HepG2 (cell line): ENCODE data around the gene TOPORS. TPM values are rescaled to one million over a fixed set of nuclear protein-coding genes. Genes with fewer than 3 reads are reported as not detected.

Experiments used
- AGO2 ChIP-seq: fragments of 200-400 bp; formaldehyde crosslinking; optimal IDR thresholded peaks from 2 replicates; pipeline ENCODE3; 2017; ENCODE audit warnings: mild to moderate bottlenecking, low read depth, low read length, moderate library complexity
- ARNTL ChIP-seq: sonication (generic); formaldehyde crosslinking; IDR thresholded peaks from 2 replicates; pipeline ENCODE4 v1.4.0; 2020; ENCODE audit warnings: mild to moderate bottlenecking, missing genetic modification reagents
- ATF3 ChIP-seq: sonication (generic); formaldehyde crosslinking; IDR thresholded peaks from 2 replicates; pipeline ENCODE4 v1.4.0; 2020; ENCODE audit warnings: missing genetic modification reagents
- DNMT3B ChIP-seq: conservative IDR thresholded peaks from 2 replicates; pipeline ENCODE4 v1.6.1; 2016; ENCODE audit warnings: missing biosample characterization, control low read depth
- GTF3A ChIP-seq: sonication (generic); formaldehyde crosslinking; conservative IDR thresholded peaks from 2 replicates; pipeline ENCODE4 v1.4.0; 2020; ENCODE audit warnings: mild to moderate bottlenecking, missing genetic modification reagents
- KLF16 ChIP-seq, 2 experiments: sonication (generic) in 1 of 2; formaldehyde crosslinking in 1 of 2; IDR thresholded peaks; 2 replicates each; pipeline versions ENCODE4 v1.6.1 to v1.8.0; 2016 to 2023; ENCODE audit warnings: missing genetic modification reagents in 2 of 2, missing compliant biosample characterization in 1 of 2
- NR1H2 ChIP-seq: sonication (generic); formaldehyde crosslinking; IDR thresholded peaks from 2 replicates; pipeline ENCODE4 v1.8.1; 2022; ENCODE audit warnings: low read depth, missing genetic modification reagents, borderline replicate concordance
- REST ChIP-seq, 2 experiments: IDR thresholded peaks; 2 replicates each; pipeline ENCODE4 v1.6.1; 2011 to 2012; ENCODE audit warnings: low read length in 2 of 2, borderline replicate concordance in 1 of 2, low read depth in 1 of 2, mild to moderate bottlenecking in 1 of 2, moderate library complexity in 1 of 2
- ZBTB3 ChIP-seq: sonication (generic); formaldehyde crosslinking; IDR thresholded peaks from 2 replicates; pipeline ENCODE4 v1.4.0; 2020; ENCODE audit warnings: low read depth, mild to moderate bottlenecking, moderate library complexity, missing genetic modification reagents, borderline replicate concordance
- ZBTB49 ChIP-seq: sonication (generic); formaldehyde crosslinking; IDR thresholded peaks from 2 replicates; pipeline ENCODE4 v1.4.0; 2020; ENCODE audit warnings: missing genetic modification reagents, borderline replicate concordance
- ZFP41 ChIP-seq: sonication (generic); formaldehyde crosslinking; IDR thresholded peaks from 2 replicates; pipeline ENCODE4 v1.4.0; 2020; ENCODE audit warnings: mild to moderate bottlenecking, missing genetic modification reagents, borderline replicate concordance
- ZNF124 ChIP-seq: sonication (generic); formaldehyde crosslinking; IDR thresholded peaks from 2 replicates; pipeline ENCODE4 v1.4.0; 2020; ENCODE audit warnings: missing genetic modification reagents
- ZNF20 ChIP-seq: sonication (generic); formaldehyde crosslinking; IDR thresholded peaks from 2 replicates; pipeline ENCODE4 v1.4.0; 2020; ENCODE audit warnings: mild to moderate bottlenecking, moderate library complexity, missing genetic modification reagents
- ZNF280D ChIP-seq: sonication (generic); formaldehyde crosslinking; IDR thresholded peaks from 2 replicates; pipeline ENCODE4 v1.5.1; 2020; ENCODE audit warnings: mild to moderate bottlenecking, missing genetic modification reagents
- ZNF737 ChIP-seq: sonication (generic); formaldehyde crosslinking; IDR thresholded peaks from 2 replicates; pipeline ENCODE4 v1.5.0; 2020; ENCODE audit warnings: missing genetic modification reagents, mild to moderate bottlenecking, borderline replicate concordance
- ZSCAN5A ChIP-seq: sonication (generic); formaldehyde crosslinking; IDR thresholded peaks from 2 replicates; pipeline ENCODE4 v1.8.0; 2022; ENCODE audit warnings: mild to moderate bottlenecking, missing genetic modification reagents, borderline replicate concordance
- polyA plus RNA-seq, 8 experiments: library from polyadenylated mRNA; depleted of rRNA in 3 of 8; stranded (reverse) in 7 of 8; unstranded in 1 of 8; fragments of >200 nt; fragmentation: Illumina TruSeq in 4 of 8; extraction: Trizol in 4 of 8; gene quantifications; 2 replicates each; pipeline versions ENCODE4 v1.2.1 to v1.2.3, GENCODE V29; 2011 to 2016; ENCODE audit warnings: low read depth in 4 of 8, missing spikeins in 1 of 8, mixed read lengths in 1 of 8; ENCODE audit not compliant: insufficient read depth in 1 of 8
- total RNA-seq, 5 experiments: library from RNA; depleted of rRNA; stranded (reverse); fragments of >200 nt; fragmentation: Illumina TruSeq; extraction: Trizol; gene quantifications; 2 replicates each; pipeline ENCODE4 v1.2.3, GENCODE V29; 2016; ENCODE audit warnings: low read depth in 1 of 5

Gene TOPORS
- total and polyA plus RNA-seq, 2 of the 13 experiments (the other 11 are each of a cell fraction or from before 2014, with no cell fraction given) = 6.8 to 19.6 TPM

GRCh38 chr9:32552172-32552872 lies at the start of gene TOPORS, which contains the start of gene SMIM27 (continued):
- no peak for TF ChIP-seq ZBTB49 (CRISPR knock-in tag)
- peak in 1 of 2 experiments; percentile 69; a peak in 1 of 4 replicates for TF ChIP-seq KLF16 (CRISPR knock-in tag; IDR thresholded peaks at IDR 0.05)
- TF ChIP-seq ATF3 (CRISPR knock-in tag) = 0 out of 2 replicates have a peak, but pooled peaks have one; percentile 20
- TF ChIP-seq ZNF280D = peak; percentile 66; the same call in 1 of the 2 replicates
- TF ChIP-seq ARNTL (CRISPR knock-in tag) = peak; percentile 59; the same call in 1 of the 2 replicates
- no peak for TF ChIP-seq NR1H2 (CRISPR knock-in tag)
- TF ChIP-seq ZSCAN5A (CRISPR knock-in tag) = no peak
- no peak for TF ChIP-seq GTF3A (CRISPR knock-in tag)
- TF ChIP-seq ZFP41 = peak; percentile 48; the same call in 1 of the 2 replicates
- no peak for TF ChIP-seq DNMT3B (CRISPR knock-in tag)
- TF ChIP-seq ZNF124 (CRISPR knock-in tag) = no peak
- TF ChIP-seq ZNF20 = no peak
- TF ChIP-seq ZNF737 (CRISPR knock-in tag) = no peak
- TF ChIP-seq ZBTB3 (CRISPR knock-in tag) = peak; percentile 56; the same call in 1 of the 2 replicates
- TF ChIP-seq AGO2 = peak; percentile 94
- peak in 1 of 2 experiments; percentile 79; a peak in 2 of 4 replicates for TF ChIP-seq REST (IDR thresholded peaks at IDR 0.05; ENCODE audit: borderline replicate concordance in 1 of 2, low read depth in 1 of 2, low read length in 2 of 2)
